WERI-Rb-1 (cell line): ENCODE results near the gene PALD1.

Experiments used
- DNase-seq: peaks from one replicate; pipeline ENCODE4 v3.0.0-alpha.2; 2020
- H3K27ac ChIP-seq: fragments of 250-450 bp; sonication (Bioruptor Pico); 2 replicates; pipeline ENCODE4 v1.5.1; 2020; ENCODE audit warnings: mild to moderate bottlenecking, moderate library complexity
- H3K27me3 ChIP-seq: fragments of 250-450 bp; sonication (Bioruptor Pico); 2 replicates; pipeline ENCODE4 v1.5.1; 2021; ENCODE audit warnings: mild to moderate bottlenecking, low read depth, moderate library complexity; ENCODE audit not compliant: insufficient read depth, severe bottlenecking
- H3K36me3 ChIP-seq: fragments of 250-450 bp; sonication (Bioruptor Pico); 2 replicates; pipeline ENCODE4 v1.5.1; 2020; ENCODE audit warnings: mild to moderate bottlenecking, moderate library complexity
- H3K4me3 ChIP-seq: 2 replicates; pipeline ENCODE4 v1.5.1; 2011; ENCODE audit warnings: low read depth, mild to moderate bottlenecking, control low read depth, low read length
- H3K9me3 ChIP-seq: fragments of 250-450 bp; sonication (Bioruptor Pico); 2 replicates; pipeline ENCODE4 v1.5.1; 2021; ENCODE audit warnings: mild to moderate bottlenecking, moderate library complexity; ENCODE audit not compliant: severe bottlenecking
- TF ChIP-seq, protein P1 (sequence below): IDR thresholded peaks from 2 replicates; pipeline ENCODE4 v1.5.1; 2011; ENCODE audit warnings: low read depth, mild to moderate bottlenecking, control low read depth, inconsistent platforms, low read length

PALD1 gene

DNA sequence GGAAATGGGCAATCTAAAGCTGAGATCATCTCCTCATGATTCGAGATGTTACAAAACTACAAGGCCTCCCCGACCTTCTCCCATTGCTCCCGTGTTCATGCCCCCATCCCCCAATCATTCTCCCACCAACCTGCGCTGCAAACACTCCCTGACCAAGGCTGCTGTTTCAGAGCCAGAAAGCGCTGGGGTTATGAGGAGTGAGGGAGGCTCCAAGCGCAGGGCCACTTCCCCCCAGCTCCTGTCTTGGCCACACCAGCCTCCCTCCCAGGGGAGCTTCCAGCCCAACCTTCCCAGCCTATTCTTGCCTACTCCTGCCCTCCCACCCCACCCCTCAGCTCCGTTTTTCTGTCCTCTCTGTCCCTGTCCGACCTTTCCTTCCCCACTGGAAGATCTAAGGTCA is 22.4 kb upstream of the PALD1 start:
- no peaks in the 10 kb centered on the region for H3K9me3 ChIP-seq
- no peak overlapping the region for H3K27ac ChIP-seq
- H3K4me3 ChIP-seq, result no peak overlapping the region
- no peak for DNase-seq
- TF ChIP-seq, protein P1, sequence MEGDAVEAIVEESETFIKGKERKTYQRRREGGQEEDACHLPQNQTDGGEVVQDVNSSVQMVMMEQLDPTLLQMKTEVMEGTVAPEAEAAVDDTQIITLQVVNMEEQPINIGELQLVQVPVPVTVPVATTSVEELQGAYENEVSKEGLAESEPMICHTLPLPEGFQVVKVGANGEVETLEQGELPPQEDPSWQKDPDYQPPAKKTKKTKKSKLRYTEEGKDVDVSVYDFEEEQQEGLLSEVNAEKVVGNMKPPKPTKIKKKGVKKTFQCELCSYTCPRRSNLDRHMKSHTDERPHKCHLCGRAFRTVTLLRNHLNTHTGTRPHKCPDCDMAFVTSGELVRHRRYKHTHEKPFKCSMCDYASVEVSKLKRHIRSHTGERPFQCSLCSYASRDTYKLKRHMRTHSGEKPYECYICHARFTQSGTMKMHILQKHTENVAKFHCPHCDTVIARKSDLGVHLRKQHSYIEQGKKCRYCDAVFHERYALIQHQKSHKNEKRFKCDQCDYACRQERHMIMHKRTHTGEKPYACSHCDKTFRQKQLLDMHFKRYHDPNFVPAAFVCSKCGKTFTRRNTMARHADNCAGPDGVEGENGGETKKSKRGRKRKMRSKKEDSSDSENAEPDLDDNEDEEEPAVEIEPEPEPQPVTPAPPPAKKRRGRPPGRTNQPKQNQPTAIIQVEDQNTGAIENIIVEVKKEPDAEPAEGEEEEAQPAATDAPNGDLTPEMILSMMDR, result no peak
- H3K36me3 ChIP-seq, result no peaks in the 10 kb centered on the region
- no peaks in the 10 kb centered on the region for H3K27me3 ChIP-seq

DNA sequence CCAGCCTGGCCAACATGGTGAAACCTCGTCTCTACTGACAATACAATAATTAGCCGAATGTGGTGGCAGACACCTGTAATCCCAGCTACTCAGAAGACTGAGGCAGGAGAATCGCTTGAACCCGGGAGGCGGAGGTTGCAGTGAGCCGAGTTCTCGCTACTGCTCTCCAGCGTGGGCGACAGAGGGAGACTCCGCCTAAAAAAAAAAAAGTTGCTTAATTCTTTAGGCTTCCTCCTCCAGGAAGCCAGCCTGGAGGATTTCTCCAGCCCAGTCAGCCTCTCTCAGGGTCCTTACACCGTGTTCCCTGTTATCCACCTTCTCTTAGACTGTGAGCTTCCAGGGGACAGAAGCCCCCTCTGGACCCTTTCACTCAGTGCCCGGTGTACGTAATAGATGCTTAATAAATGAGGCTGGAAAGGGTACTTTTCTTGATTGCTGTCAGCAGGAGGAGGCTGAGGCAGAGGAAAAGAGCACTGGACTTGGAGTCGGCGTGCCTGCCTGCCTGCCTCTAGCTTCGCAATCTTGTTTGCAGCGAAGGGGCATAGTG is 20.7 kb upstream of the PALD1 start:
- TF ChIP-seq, protein P1, result no peak
- no peak for DNase-seq
- no peaks in the 10 kb centered on the region for H3K9me3 ChIP-seq
- H3K27me3 ChIP-seq, result no peaks in the 10 kb centered on the region
- no peak overlapping the region for H3K4me3 ChIP-seq
- peak overlapping the region; percentile 84 for H3K27ac ChIP-seq
- H3K36me3 ChIP-seq, result no peaks in the 10 kb centered on the region

DNA sequence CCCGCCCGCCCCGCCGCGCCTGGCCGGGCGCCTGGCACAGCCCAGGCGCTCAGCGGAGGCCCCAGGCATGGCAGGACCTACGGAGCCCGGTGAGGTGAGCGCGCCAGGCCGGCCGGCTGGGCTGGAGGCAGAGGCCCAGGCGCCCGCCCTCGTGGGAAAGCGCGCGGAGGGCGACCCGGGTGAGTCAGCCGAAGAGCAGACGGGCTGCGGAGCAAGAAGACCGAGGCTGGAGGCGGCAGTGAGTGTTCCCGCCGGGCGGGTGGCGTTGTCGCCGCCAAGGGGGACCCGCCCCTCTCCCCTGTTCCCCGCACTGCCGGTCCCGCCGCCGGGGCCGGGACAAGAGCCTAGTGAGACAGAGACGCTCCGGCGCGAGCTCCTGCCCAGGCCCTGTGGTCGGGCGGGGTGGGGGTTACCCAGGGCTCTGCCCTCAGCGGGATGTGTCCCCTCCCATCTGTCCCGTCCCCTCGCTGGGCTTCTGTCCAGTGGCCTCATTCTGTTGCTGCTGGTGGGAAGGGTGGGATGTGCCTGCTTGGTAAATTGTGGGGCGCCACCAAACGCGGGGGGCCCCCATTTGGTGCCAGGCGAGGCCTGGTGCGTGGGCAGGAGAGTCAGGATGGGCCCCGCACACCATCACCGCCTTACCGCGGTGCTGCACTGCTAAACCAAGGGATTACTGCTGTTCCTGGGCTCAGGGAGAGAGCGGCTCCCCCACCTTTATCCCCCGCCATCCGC is 20.1 kb upstream of the PALD1 start:
- H3K27ac ChIP-seq, result peak overlapping the region; percentile 84
- peak overlapping the region; percentile 40 for H3K4me3 ChIP-seq
- H3K27me3 ChIP-seq, result no peaks in the 10 kb centered on the region
- TF ChIP-seq, protein P1, result no peak
- no peaks in the 10 kb centered on the region for H3K9me3 ChIP-seq
- peak; percentile 71 for DNase-seq
- H3K36me3 ChIP-seq, result no peaks in the 10 kb centered on the region

DNA sequence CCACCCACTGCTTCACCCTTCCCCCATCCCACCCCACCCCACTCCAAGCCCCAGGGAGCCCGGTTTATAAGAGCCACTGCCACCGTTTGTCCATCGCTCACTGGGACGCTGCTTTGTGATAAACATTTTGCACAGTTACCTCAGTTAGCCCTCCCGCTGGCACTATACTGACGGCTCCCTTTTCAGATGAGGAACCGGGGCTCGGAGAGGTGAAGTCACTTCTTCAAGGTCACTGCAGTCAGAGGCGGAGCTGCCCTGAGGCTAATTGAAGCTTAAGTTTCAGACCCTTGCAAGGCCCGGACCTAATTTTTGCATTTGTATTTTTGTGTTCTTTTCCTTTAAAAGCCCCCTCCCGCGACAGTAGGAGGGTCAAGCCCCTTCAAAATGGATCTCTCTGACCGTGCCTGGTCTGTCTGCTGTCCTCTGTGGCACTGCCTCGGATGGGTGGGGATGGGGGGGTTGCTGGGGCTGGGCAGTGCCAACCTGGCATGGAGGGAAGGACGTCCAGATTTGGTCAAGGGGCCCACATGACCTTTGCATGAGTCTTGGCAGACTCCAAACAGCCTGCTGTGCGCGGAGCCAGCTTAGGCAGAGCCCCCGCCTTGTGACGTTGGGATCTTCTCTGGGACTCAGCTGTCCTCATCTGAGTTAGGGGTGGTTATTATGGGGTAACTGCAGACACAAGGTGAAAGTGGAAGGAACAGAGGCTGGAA is 19.4 kb upstream of the PALD1 start:
- Histone ChIP-seq H3K9me3 (no peaks in the 10 kb centered on the region), H3K27me3 (no peaks in the 10 kb centered on the region), H3K4me3 (peak overlapping the region; percentile 40), H3K36me3 (no peaks in the 10 kb centered on the region), H3K27ac (peak overlapping the region; percentile 84)
- TF ChIP-seq, protein P1, result no peak
- no peak for DNase-seq

DNA sequence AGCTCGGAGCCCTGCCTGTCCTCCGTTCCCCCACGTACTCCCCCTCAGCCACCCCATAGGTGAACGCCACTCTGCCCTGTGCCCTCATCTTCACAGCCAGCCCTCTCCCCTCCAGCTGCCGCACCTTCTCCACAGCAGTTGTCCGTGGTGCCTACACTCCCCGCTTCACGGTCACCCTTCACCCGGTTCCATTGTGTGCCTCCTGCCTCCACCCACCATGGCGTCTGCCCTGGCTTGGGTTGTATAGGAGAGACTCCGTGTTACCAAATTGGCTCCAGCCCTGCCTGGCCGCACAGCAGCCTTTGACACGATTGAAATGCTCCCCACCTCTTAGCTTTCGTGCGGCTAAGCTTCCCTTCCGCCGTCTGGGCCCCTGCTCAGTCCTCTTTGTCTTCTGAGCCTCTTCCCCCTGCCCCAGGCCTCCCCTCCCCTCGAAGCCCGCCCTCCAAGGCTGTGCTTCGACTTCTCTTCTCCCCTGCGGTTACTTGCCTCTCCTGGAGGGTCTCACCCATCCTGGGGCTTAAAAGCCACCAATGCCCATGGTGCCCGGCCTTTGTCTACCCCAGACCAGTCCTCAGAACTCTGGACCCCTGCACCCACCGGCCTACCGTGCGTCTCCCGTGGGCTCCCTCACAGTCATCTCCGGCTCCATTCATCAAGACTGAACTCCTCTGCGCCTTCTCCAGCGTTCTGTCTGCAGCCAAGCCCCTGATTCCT is 18.6 kb upstream of the PALD1 start:
- Histone ChIP-seq H3K36me3 (no peaks in the 10 kb centered on the region), H3K4me3 (no peak overlapping the region), H3K27ac (no peak overlapping the region), H3K9me3 (no peaks in the 10 kb centered on the region), H3K27me3 (no peaks in the 10 kb centered on the region)
- TF ChIP-seq, protein P1, result no peak
- DNase-seq, result no peak
